Measurements from ENCODE around the gene MED20.

DNA sequence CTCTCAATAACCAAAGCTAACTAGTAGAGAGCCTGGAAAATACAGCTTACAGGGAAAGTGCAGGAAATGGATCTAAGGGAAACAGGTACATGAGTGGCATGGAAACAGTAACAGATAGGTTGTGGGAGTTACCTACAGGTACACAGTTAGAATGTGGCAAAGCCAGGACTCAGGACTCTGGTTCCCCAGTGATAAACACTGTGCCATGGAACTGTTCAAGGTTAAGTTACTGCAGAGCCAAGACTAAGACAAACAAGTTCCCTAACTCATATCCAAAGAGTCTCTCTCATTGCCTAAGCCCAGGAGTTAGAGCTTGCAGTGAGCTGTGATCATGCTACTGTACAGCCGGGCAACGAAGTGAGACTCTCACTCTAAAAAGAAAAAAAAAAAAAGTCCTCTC lies 6.6 kb downstream of the MED20 start:
- TF ChIP-seq POLR2AphosphoS5 (IDR thresholded peaks at IDR 0.05; ENCODE audit: low read depth, low read length) (no peak), POLR2A (IDR thresholded peaks at IDR 0.05; ENCODE audit: low read depth, low read length) (no peak)

Measured in GM12892 (cell line).